Activated CD8-positive, alpha-beta memory T cell treated with anti-CD3 and anti-CD28 coated beads for 48 hours (primary cell): ENCODE results near the gene TPPP3.
"Not testable (repeated sequence)": the region's sequence is repeated elsewhere in the genome, so short reads cannot be mapped to it uniquely, and the experiment has no call there.

Experiments used
- DNase-seq, 3 experiments: peaks; one replicate each; pipeline ENCODE4 v3.0.0-alpha.2; 2020; ENCODE audit warnings: low read depth in 2 of 3, low spot score in 2 of 3

TPPP3 gene

GRCh38 chr16:67426022-67426421 lies 32.7 kb upstream of the TPPP3 start:
- DNase-seq = no peak

- no peak for DNase-seq
These were observed 32.3 kb upstream of the TPPP3 start for GRCh38 chr16:67425580-67425979.

GRCh38 chr16:67425061-67425460 lies 31.8 kb upstream of the TPPP3 start:
- DNase-seq = no peak

GRCh38 chr16:67424261-67424615 lies 30.9 kb upstream of the TPPP3 start:
- no peak for DNase-seq

- no peak for DNase-seq
These were observed 30.4 kb upstream of the TPPP3 start for GRCh38 chr16:67423611-67424260.

- no peak for DNase-seq
These were observed 29.7 kb upstream of the TPPP3 start for GRCh38 chr16:67423015-67423414.

- no peak for DNase-seq
These were observed 27.7 kb upstream of the TPPP3 start for GRCh38 chr16:67421030-67421429.

- DNase-seq = no peak
These were observed 26.6 kb upstream of the TPPP3 start for GRCh38 chr16:67419931-67420330.

GRCh38 chr16:67419502-67419901 lies 26.2 kb upstream of the TPPP3 start:
- no peak for DNase-seq

- no peak for DNase-seq
These were observed 24.2 kb upstream of the TPPP3 start for GRCh38 chr16:67417333-67418061.

- no peak for DNase-seq
These were observed 22.8 kb upstream of the TPPP3 start, which contains the start of gene ZDHHC1 for GRCh38 chr16:67415872-67416793. ZDHHC1 (minus strand) TSS chr16:67416477; CDS start chr16:67407775, 8,702 bp downstream.

- DNase-seq = not testable (repeated sequence)
These were observed 22.1 kb upstream of the TPPP3 start for GRCh38 chr16:67415421-67415820.

GRCh38 chr16:67413978-67414911 lies 20.9 kb upstream of the TPPP3 start:
- DNase-seq = no peak

GRCh38 chr16:67412294-67412693 lies 19.0 kb upstream of the TPPP3 start:
- DNase-seq = no peak

GRCh38 chr16:67411339-67411738 lies 18.0 kb upstream of the TPPP3 start:
- DNase-seq = no peak

- no peak for DNase-seq
These were observed 16.3 kb upstream of the TPPP3 start for GRCh38 chr16:67409631-67410030.

- DNase-seq = no peak
These were observed 14.6 kb upstream of the TPPP3 start for GRCh38 chr16:67407788-67408452.

- no peak for DNase-seq
These were observed 14.0 kb upstream of the TPPP3 start for GRCh38 chr16:67407176-67407787.

- DNase-seq = no peak
These were observed 13.0 kb upstream of the TPPP3 start for GRCh38 chr16:67406111-67406971.
